ENCODE data around the gene CLTCL1.

DNA sequence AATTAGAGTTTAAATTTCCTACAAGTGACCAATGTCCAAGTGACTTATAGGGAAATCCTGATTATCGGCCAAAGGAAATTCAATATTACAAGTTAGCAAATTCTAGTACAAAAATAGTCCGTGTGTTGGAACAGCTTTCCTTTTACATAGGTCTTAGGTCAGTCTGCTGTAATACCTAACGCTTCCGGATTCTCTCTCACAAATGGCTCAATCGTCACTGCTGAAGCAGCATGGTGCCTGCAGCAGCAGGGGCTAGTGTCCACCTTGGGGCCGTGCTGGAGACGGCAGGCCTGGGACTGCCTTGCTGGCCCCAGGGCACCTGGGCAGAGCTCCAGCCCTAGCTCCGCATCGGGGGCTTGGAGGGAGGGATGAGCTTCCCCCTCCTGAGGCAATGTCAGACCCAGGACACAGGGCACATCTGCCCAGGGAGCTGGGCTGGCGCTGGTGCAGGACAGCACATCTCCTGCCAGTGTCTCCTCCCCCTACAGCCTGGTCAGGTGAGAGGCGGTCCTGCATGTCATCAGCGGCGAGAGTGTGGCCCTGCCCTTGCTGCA, 39.4 kb upstream of the CLTCL1 start:
- TF ChIP-seq, protein P1, sequence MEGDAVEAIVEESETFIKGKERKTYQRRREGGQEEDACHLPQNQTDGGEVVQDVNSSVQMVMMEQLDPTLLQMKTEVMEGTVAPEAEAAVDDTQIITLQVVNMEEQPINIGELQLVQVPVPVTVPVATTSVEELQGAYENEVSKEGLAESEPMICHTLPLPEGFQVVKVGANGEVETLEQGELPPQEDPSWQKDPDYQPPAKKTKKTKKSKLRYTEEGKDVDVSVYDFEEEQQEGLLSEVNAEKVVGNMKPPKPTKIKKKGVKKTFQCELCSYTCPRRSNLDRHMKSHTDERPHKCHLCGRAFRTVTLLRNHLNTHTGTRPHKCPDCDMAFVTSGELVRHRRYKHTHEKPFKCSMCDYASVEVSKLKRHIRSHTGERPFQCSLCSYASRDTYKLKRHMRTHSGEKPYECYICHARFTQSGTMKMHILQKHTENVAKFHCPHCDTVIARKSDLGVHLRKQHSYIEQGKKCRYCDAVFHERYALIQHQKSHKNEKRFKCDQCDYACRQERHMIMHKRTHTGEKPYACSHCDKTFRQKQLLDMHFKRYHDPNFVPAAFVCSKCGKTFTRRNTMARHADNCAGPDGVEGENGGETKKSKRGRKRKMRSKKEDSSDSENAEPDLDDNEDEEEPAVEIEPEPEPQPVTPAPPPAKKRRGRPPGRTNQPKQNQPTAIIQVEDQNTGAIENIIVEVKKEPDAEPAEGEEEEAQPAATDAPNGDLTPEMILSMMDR (IDR thresholded peaks at IDR 0.05): no peak
- TF ChIP-seq POLR2A (IDR thresholded peaks at IDR 0.05): no peak
